A204.1 (cell line): ENCODE measurements around the gene TRAPPC10.
A peak's percentile ranks its signal among the peaks of the same experiment; 100 is the strongest.
"Not testable (repeated sequence)": the region's sequence is repeated elsewhere in the genome, so short reads cannot be mapped to it uniquely, and the experiment has no call there.

Experiments
- FAIRE-seq: peaks from 2 replicates; lab custom pipeline; 2012; peaks lifted over from hg19 to GRCh38; lab: Jason Lieb, UNC

TRAPPC10 gene

DNA sequence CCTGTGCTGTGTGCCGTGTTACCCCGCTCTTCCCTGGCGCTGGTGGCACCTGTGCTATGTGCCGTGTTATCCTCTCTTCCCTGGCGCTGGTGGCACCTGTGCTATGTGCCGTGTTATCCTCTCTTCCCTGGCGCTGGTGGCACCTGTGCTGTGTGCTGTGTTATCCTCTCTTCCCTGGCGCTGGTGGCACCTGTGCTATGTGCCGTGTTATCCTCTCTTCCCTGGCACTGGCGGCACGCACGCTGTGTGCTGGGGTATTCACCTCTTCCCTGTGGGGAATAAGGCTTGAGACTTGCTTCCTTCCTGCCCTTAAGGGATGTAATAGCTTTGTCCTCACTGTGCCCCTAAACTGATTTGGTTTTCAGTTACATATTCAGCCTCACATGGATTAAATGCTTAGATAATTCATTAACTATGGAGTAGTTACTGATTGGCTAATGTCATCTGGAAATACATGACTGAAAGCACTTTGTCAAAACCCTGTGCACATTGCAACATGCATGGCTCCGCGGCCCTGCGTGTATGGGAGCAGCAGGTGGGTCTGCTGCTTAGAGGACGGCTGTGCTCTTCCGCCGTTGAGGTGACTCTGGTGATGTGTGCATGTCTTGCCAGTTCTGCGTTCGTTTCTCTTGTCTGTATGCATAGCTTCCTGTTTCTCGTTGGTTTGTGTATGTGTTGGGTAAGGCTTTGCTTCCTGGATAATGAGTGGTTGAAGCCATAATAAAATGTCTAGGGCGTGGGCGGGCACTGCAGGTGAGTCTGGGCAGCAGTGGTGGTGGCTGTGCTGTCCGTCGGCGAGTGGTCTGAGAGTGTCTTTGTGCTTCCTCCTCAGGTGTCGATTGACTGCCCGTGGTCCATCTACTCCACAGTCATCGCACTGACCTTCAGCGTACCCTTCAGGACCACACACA lies 77.1 kb downstream of the TRAPPC10 start:
- FAIRE-seq = no peak

DNA sequence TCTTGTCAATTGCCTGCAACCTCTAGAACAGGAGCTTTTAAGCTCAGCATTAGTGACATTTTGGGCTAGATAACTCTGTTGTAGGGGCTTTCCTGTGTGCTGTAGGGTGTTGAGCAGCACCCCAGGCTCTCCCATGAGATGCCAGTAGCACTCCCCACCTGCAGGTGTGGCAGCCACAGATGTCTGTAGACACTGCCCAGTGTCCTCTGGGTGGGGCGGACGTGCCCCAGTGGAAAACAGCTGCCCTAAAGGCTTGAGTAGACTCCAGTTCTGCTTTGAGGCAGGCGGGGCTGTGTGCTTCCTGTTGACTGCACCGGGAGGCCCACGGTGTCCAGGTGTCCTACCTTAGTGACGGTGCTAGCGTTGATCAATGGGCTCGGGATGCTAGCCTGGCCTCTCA lies 78.2 kb downstream of the TRAPPC10 start:
- no peak for FAIRE-seq

DNA sequence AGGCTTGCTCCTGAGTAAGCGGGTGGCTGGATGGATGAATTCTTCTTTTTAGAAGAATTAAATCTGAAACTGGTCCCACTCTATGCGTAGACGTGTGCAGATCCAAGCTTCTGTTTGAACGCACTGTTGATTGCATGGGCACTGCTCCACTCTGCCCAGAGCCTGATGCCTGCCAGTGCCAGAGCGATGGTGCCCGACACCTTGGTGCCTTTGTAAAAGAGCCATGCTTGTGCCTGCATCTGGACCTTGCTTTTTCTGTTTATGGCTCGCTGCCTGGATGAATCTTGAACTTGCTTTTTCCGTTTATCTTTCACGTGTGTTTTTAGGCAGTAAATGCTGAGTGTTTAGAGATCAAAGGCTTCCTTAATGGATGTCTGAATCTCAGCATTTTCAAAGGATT lies 80.1 kb downstream of the TRAPPC10 start:
- no peak for FAIRE-seq

- FAIRE-seq = no peak
Observed at GRCh38 chr21:44093761-44094160, 81.7 kb downstream of the TRAPPC10 start.

GRCh38 chr21:44094832-44095231 lies 82.7 kb downstream of the TRAPPC10 start:
- peak; percentile 58 for FAIRE-seq

GRCh38 chr21:44098507-44098906 lies 86.4 kb downstream of the TRAPPC10 start:
- not testable (repeated sequence) for FAIRE-seq

DNA sequence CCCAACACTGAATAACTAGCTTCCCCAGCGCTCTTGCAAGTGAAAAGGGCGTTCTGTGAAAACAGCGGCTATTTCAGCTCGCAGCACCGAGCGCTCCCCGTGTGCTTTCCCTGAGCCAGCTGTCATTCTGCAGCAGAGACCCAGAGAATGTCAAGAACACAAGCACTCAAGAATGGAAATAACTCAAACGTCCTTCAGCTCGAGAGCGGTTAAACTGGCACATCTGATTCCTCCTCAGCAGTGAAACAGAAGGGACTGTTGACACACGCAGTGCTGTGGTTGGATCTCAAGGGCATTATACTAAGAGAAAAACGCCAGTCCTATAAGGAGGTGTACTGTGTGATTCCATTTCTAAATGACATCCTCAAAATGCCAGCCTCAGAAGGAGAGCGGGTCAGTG lies 86.9 kb downstream of the TRAPPC10 start:
- FAIRE-seq = not testable (repeated sequence)

DNA sequence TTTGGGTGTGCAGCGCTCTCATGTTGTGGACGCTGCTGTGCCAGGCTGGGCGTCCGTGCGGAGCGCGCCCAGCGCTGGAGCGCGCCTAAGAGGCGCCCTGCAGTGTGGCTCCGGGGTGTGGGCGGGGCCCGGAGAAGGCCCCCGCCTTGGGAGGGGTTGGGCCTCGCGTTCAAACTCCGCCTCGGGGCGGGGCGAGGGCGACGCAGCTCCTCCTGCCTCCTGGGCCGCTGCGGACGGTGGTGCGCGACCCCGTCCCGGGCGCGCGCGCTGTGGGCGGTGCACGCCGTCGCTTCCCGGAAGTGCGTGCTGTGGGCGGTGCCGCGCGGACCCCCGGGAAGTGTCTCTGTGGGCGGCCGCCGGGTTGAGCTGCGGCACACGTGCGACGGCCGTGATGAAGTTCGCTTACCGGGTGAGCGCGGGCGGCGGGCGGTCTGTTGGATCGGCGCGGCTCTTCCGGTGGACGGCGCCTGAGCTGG lies 95.0 kb downstream of the TRAPPC10 start, which contains the start of gene PWP2:
TSS of gene PWP2 (plus strand) at position 374 of the 476 bp plus-strand sequence. CDS start at position 392, 18 bp downstream.
- FAIRE-seq = not testable (repeated sequence)

DNA sequence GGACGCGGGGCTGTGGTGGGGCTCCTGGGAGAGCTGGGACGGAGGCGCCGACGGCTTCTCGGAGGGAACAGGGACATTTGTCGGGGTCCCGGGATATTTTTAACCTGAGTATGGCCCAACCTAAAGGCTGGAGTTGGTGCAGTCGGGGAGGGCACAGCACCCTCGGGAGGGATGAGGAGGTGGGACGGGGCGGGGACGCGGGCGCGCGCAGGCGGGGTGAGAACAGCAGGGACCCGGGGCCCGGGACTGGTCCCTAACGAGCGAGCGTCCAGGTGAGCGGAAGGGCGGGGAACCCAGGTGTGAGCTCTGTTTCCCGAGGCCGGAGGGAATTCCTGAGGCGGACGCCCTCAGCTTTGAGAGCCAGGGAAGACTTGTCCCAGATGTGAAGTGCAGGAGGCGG lies 95.5 kb downstream of the TRAPPC10 start:
- not testable (repeated sequence) for FAIRE-seq

GRCh38 chr21:44113702-44114371 lies 101.7 kb downstream of the TRAPPC10 start:
- not testable (repeated sequence) for FAIRE-seq

- FAIRE-seq = not testable (repeated sequence)
Observed at GRCh38 chr21:44122131-44122530, 110.0 kb downstream of the TRAPPC10 start.

- not testable (repeated sequence) for FAIRE-seq
Observed at GRCh38 chr21:44127827-44128226, 115.7 kb downstream of the TRAPPC10 start.

- FAIRE-seq = not testable (repeated sequence)
Observed at GRCh38 chr21:44133715-44134057, 121.6 kb downstream of the TRAPPC10 start.

DNA sequence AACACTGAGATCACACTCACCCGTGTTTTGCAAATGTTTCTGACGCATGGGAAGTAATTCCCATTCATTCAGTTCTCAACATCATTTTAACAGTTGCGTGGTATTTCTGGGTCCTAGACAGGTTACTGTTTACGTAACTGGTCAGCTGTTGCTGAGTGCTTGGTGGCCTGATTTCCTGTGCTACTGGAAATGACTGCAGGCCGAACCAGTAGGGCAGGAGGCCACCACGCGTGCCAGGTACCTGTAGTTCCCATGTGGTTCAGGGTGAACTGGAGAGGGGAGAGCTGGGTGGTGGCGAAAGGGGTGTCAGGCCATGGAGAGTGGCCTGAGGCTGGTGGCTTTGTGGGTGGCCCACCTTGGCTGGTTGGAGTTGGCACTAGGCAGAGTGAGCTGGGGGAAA lies 122.6 kb downstream of the TRAPPC10 start:
- FAIRE-seq = not testable (repeated sequence)

GRCh38 chr21:44138039-44138438 lies 125.9 kb downstream of the TRAPPC10 start:
- FAIRE-seq = peak; percentile 65

DNA sequence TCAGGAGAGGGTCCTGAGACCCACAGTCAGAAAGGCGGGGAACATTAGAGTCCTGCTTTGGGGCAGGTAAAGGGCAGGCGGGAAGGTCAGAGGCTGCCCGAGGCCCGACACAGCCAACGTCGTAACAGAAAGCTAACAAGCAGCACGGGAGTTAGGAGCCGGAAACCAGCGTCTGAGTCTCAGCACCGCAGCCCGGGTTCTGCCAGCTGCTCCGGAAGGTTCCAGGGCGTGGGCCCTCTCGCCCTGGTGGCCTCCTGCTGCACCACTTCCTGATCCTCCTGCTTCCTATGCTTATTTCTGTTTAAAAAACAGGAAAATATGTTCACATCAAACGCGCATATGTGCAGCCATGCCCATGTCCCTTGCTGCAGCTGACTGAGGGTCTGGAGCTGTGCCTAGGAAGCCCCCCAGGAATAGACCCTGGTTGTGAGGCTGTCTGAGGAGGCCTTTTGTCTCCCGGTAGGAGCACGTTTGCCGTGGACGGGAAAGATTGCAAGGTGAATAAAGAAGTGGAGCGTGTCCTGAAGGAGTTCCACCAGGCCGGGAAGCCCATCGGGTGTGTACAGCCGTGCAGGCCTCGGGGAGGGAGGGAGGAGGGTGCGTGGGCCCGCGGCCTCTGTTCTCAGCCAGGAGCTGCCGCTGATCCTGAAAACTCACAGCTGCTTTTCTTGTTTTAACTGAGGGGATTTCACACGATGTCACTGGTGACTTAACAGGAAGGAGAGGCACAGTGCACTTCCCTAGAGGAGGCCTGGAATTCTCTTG lies 127.9 kb downstream of the TRAPPC10 start:
- not testable (repeated sequence) for FAIRE-seq

- FAIRE-seq = not testable (repeated sequence)
Observed at GRCh38 chr21:44140552-44140932, 128.4 kb downstream of the TRAPPC10 start.

GRCh38 chr21:44142470-44142869 lies 130.4 kb downstream of the TRAPPC10 start:
- not testable (repeated sequence) for FAIRE-seq

DNA sequence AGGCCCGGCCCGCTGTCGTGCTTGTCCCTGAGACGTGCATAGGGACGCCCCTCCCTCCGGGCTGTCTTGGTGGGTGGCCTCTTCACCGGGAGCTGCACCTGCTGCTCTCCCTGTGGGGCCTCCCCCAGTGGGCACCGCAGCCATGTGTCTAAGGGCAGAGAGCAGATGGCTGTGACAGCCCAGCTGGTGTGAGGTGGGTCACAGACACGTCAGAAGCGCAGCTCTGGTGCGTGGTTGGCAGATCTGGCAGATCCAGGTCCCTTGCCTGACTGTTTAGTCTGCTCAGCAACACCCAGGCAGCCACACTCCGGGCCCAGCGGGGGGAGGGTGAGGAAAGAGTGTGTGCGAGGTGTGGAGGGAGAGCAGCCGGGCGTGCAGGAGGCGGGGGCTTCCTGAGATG lies 131.3 kb downstream of the TRAPPC10 start:
- FAIRE-seq = not testable (repeated sequence)

DNA sequence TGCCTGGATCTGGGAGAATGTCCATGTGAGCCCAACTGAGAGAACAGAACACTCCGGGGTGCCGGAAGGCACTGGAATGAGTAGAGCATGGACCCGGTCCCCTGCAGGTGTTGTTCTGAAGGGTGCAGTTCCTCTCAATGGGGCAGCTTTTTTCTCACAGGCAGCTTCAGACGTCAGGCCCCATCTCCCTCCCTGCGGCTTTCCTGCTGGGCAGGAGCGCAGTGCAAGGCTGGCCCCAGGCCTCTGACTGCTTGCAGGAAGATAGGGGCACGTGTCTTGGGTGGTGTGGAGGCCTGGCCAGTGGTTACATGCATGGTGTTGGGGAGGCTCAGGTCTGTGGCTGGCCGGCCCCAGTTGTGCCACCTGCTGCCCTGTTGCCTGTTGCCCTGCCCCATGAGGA lies 131.9 kb downstream of the TRAPPC10 start:
- not testable (repeated sequence) for FAIRE-seq

DNA sequence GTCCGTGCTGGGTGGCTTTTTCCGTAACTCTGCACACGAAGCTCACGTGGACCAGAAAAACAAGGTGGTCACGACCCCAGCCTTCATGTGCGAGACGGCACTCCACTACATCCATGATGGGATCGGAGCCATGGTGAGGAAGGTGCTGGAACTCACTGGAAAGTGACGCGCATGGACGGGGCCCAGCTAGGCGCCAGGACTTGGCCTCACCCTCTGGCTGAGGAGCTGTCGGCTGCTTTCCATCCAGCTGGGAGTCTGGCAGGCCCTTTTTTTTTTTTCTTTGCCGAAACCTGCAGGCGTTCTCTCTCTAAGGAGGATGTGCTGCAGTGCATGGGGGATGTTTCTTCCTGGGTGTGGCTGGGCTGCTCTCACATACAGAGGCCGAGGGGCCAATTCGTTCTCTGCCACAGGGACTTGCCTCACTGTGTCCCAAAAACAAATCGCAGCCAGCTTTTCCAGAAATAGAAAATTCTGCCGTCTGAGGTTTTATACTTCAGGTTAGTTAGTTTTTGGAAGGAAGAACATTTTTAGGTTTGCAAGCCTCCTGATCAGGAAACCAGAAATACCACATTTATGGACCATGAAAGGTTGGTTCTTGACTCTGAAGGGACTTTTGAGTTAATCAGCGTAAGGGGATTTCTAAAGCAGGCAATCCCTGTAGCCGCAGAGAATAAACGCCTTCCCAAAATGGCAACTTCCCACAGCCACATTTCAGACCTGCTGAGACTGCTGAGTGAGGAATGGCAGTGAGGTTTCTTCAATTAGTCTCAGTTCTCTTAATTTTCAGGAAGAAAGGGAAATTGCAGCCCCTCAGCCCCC lies 132.9 kb downstream of the TRAPPC10 start:
- FAIRE-seq = not testable (repeated sequence)
